HG02973 (cell line): ENCODE results near the gene ITPA.
"Not testable (repeated sequence)": the region's sequence is repeated elsewhere in the genome, so short reads cannot be mapped to it uniquely, and the experiment has no call there.

Experiments
- ATAC-seq: cut with Tn5 transposase; IDR thresholded peaks from one replicate; pipeline ENCODE4 v1.9.1; 2021; ENCODE audit warnings: moderate library complexity; ENCODE audit not compliant: unreplicated experiment

ITPA gene

DNA sequence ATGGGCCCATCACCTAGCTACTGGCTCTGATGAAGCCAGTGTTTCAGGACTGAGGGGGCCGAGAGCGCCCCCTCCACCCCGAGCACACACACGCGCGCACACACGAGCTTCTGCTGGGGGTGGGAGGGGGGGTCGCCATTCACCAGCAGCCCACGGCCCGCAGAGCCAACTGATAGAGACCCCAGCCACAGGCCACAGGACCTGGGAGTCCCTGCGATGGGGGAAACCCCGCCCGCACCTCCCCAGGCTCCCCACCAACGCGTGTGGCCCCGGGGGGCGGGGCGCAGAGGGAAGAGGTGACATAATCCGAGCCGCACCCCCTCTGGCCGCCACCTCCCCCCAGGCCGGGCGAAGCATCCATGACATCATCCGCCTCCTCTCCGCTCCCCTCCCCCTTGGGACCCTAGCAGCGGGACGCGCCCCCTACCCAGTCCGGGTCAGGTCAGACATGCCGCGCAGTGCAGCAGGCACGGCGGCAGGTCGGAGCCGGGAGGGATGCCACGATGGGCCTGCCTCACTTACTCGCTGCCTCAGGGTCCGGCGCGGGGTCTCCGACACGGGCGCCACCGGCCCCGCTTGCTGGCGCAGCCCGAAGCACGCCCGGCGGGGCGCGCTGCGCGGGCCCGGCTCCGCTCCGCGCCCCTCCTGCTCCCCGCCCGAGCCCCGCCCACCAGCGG, 36.2 kb upstream of the ITPA start, which contains the start of gene LZTS3:
TSS of gene LZTS3 (minus strand) at position 617 of the 677 bp plus-strand sequence. CDS start 6,386 bp downstream, outside the sequence.
- peak; percentile 76 for ATAC-seq

DNA sequence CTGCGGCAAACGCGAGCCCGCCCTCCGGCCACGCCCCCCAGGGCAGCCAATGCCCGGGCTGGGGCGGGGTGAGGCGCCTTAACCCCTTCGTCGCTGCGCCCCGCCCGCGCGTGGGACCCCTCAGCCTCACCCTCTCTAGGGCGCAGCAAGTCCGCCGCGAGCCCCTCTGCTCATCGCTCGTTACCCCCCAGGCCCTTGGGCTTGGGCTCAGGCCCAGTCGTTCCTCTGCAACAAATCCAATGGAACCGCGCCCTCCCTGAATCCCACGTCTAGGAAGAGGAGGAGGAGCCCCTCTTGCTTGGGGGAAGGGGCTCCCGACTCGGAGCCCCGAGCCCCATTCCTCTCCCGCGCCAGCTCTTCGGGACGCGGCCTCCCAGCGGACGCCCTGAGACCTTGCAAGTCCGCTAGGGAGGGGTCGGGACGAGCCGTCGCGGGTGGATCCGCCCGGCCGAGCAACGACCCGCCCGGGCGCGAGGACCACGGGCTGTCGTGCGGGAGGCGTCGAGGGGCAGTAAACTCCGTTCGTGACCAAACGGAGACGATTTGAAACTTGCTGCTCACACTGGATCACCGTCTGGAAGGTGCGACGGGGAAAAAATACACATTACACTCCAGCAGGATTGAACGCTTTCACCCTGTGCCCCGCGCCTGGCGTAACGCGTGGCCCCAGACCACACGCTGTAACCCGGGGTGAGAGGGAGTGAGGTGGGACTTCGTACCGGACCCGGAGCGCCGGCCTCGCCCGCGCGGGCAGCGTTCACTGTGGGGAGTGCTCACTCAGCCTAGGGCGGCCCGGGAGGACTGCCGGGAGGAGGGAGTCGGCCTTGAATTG, 35.5 kb upstream of the ITPA start:
- peak; percentile 31 for ATAC-seq

DNA sequence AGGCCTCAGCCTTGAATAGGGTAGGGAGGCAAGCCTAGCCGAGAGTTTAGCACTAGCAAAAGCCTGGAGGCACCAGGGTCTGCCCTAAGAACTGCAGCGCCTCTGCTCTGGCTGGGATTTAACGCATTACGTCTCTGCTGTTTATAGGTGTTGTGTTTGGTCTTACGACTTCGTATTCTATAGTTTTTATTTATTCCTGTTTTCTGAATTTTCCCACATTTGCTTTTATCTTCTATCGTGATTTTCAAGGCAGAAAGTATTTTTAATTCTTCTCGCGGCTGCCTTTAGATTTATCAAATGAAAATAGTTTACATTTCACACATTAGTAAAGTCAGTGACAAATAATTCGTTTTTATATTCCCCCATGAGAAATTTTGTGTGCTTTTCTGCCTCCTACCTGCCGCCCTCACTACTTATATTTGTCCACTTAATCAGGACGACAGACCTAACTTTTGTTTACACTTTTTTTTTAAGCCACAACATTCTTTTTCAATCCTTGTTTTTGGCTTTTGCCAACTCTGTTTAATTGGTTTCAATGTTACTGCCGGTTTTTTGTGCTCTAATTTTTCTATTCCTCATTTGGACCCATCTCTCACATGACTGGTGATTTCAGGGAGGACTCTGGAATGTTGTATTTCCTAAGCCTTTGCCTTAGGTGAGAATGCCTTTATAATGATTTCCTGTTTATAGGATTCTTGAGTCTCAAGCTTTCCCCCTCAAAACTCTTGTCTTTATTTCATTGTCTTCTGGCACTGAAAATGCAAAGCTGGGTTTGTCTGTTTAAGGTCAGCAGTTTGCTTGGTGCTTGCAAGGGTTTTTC, 34.6 kb upstream of the ITPA start:
- ATAC-seq: no peak

DNA sequence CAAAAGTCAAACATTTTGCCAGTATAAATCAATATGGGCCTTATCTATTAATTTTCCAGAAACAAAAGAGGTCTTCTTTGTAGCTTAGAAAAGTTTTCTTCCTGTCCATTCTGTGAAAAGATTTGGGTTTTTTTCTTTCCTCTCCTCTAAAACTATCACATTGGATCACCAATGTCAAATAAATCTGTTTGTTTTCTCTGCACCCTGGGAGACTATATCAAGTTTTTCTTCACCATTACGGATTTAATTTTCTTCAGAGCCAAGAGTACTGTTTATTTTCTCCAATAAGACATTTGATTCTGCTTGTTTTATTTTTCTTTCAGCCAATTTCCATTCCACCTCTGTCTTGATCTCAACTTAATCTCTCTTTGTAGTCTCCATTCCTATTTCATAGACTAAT, 34.0 kb upstream of the ITPA start:
- no peak for ATAC-seq

DNA sequence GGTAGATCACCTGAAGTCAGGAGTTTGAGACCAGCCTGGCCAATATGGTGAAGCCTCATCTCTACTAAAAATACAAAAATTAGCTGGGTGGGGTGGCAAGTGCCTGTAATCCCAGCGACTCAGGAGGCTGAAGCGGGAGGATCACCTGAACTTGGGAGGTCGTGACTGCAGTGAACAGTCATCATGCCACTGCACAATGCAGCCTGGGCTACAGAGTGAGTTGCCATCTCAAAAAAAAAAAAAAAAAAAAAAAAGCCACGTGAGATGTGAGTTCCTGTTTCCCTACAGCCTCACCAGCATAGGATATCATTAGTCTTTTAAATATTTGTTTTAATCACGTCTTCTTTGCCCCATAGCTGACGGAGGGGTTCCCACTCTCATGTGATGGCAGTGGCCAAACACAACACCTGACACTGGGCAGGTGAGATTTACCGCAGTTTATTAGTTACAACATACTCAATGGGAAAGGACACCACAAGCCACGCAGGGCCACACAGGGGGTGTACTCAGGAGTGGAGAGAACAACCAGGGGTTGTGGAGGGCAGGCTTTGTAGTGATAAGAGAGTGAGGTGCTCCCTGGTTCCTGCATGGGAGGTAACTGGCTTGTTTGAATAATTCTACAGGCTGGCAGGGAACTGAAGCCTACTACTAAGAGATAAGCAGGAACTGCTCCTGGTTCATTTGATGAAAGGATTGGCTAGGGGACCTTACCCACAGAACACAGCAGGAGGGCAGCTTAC, 31.4 kb upstream of the ITPA start:
- ATAC-seq: no peak

DNA sequence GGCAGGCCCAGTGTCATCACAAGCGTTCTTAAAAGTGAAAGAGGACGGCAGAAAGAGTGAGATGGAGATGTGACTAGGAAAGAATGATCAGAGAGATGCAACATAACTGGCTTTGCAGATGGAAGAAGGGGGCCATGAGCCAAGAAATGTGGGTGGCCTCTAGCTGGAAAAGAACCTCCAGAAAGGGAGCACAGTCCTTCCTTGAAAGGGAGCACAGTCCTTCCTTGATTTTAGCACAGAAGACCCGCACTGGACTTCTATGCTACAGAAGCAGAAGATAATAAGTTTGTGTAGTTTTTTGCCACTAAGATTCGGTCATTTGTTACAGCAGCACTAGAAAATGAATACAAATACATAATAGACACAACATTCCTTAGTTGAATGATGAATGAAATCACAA, 29.0 kb upstream of the ITPA start:
- ATAC-seq: no peak

DNA sequence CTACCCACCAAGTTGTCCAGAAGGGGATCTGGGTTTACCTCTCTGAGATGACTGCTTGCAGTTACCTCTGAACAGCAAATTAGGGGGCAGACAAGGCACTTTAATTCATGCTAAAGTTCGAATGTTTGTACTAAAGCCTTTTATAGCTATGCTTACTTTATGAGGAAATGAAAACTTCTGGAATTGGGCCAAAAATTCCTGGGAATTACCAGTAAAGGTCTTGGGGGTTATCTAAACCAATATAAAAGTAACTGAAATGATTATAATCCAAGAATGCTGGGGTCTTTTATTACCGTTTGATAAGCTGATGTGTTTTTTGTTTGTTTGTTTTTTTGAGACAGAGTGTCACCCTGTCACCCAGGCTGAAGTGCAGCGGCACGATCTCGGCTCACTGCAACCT, 28.0 kb upstream of the ITPA start:
- ATAC-seq: no peak

DNA sequence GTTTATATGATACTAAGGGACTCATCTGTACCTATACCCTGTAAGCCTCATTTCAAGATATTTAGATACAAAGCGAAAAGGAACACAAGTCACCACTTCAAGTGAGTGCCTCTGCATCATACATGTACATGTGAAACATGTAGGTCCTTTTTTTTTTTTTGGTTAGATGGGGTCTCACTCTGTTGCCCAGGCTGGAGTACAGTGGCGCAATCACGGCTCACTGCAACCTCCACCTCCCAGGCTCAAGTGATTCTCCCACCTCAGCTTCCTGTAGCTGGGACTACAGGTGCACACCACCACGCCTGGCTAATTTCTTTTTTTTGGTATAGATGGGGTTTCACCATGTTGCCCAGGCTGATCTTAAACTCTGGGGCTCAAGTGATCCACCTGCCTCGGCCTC, 26.9 kb upstream of the ITPA start:
- ATAC-seq: not testable (repeated sequence)

DNA sequence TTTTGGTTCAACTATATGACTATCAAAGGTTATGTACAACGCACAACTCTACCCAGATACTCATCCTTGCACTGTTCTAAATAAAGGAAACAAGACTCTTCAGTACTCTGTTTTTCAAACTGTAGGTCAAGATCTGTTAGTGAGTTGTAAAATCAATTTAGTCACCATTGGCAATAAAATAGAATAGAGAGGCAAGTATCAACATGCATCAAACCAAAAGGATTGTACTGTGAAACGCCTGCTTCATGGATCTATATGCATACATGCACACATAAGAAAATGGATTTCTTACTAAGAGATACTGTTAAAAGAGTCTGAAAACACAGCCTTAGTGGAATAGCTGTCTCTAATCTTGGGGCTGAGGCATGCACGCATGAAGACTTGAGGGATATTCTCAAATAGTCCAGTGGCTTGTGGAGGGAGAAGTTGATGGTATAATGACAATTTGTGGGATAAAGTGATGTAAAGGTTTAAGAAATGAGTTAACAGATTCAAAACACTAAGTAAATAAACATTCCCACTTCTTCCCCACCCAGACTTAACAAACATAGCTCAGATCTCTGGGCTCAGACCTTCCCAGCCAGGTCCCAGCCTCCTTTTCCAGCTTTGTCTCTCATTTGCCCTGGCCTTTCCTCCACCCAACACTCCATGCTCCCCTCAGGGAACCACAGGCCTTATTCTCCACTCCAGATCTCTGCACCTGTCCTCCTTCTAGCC, 25.2 kb upstream of the ITPA start:
- ATAC-seq: no peak

DNA sequence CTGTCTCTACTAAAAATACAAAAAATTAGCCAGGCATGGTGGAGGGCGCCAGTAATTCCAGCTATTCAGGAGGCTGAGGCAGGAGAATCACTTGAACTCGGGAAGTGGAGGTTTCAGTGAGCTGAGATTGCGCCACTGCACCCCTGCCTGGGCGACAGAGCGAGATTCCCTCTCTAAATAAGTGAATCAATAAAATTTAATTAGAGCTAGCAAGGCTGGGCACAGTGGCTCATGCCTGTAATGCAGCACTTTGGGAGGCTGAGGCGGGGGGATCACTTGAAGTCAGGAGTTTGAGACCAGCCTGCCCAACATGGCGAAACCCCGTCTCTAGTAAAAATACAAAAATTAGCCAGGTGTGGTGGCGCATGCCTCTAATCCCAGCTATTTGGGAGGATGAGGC, 21.4 kb upstream of the ITPA start:
- not testable (repeated sequence) for ATAC-seq

DNA sequence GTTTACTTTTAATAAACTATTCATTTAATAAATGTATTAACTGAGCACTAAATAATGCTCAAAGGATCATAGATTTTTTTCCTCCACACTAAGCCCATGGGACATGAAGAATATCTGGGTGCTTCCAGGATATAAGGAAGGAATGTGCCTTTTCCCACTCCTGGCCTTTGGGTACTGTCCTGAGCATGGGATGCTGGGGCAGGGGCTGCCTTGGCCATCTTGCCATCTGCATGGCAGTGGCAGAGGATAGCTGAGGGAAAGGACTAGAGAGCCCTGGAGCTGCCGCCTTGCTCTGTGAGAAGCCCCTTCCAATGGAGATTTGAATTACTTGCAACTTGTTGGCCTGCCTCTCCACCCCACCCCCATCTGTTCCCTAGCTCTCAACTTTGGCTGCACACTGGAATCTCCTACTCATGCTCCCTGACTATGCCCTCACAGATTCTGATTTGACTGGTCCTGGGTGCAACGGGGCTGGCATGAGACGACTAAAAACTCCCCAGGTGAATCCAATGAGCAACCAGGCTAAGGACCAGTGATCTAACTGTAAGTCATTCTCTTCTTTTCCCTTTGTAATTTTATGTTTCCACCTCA, 20.4 kb upstream of the ITPA start:
- ATAC-seq: no peak

DNA sequence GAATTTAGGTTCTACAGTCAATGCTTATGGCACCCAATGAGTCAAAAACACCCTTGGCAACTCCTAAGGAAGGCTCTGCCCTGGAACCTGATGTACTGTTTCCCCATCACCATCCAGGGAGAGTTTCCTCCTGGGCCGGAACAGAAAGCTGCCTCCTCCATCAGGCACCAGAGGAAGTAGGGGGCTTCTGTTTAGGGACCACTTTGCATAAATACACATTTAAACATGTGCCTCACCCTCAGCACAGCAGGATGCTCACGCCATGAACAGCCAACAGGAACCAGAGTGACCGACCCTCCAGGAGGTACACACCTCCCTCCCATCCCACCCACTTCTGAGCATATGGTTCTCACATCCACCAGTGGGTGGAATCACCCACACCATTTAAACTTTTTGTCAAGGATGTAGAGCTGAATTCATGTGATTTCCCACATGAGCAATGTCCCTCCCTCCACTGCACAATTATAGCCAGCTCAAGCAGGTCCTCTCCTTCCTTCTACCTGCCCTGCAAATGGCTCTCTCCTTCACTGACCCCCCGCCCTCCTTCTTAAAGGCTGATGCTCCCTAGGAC, 19.7 kb upstream of the ITPA start:
- ATAC-seq: no peak

DNA sequence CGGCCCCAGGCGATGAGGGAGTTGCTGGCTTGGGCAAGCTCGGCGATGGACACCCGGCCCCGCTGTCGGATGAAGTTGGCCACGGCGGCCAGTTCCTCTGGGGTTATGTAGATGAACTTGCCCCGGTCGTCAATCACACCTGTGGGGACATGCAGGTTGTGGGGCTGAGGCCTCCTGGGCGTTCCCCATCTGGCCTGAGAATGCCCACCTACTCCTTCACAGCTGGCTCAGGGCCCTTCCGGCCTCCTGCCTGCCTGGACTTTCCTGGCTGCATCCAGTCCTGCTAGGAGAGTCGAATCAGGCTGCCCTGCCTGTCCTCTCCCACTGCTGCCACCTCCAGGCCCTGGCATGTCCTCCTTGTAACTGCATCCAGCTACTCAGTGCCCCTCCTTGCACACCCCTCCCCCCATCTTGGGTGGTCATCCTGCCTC, 18.6 kb upstream of the ITPA start:
- ATAC-seq: no peak

DNA sequence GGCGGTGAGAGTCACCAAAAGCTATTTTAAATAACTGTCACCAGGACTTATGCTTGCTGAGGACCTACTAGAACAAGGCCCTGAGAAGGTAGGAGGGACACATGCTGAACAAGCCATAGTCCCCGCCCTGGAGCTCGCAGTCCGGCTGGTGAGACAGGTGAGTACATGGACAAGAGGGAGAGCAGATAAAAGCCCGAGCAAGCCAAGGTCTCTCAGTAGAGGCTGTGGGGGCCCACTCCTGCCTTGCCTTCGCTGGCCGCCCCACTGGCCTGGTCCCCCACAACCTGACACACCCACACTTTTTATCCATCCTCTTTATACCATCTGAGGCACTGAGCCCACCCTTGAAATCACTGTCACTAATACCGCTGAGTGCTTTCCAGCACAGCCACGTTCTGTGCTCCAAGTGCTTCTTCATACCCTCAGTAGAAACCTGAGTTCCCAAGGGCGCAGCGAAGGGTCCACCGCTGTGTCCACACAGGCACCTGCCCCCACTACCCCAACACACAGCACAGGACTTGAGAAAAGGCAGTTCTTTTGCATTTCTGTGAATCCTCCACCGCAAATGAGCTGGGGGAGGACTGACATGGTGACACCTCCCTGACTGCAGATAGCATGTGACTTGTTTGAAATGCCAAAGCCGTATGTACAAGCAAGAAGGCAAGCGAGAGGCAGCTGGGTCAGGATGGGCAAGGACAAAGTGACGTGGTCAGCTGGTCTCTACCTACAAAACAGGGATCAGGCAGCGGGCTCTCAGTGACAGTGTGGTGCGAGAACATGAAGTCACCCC, 16.9 kb upstream of the ITPA start:
- ATAC-seq: no peak

DNA sequence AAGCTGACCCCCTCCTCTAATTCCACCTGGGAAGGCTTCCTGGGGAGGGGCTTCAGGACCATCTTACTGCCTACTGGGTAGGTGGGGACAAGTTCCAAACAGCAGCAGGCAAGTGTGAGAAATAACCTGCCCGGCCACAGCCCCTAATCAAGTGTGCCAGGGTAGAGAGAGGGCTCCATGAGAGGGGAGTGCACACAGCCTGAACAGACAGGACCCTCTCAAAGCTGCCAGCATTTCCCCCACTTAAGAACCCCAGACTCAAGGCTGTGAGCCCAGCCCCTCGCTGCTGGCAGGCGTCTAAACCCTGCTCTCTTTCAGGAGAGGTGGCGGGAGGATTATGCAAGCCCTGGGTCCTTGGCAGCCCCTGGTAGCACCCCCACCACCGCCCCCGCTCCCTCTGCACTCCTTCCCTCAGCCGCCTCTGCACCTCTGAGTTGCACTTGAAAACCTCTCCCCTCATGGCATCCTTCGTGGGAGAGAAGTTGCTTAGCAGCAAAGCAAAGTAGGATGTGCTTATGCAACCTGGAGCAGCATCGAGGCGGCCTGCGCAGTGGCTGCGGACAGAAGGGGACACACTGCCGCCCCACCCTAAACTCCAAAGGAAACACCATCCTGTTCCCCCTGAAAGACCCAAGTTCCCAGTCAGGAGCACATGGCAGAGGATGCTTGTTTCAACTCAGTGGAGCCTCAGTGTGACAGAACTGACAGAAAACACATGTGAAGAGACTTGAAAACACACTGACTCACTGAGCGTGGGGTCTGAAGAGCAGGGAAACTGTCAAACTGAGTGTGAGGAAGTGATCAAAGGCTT, 15.3 kb upstream of the ITPA start:
- ATAC-seq: no peak

DNA sequence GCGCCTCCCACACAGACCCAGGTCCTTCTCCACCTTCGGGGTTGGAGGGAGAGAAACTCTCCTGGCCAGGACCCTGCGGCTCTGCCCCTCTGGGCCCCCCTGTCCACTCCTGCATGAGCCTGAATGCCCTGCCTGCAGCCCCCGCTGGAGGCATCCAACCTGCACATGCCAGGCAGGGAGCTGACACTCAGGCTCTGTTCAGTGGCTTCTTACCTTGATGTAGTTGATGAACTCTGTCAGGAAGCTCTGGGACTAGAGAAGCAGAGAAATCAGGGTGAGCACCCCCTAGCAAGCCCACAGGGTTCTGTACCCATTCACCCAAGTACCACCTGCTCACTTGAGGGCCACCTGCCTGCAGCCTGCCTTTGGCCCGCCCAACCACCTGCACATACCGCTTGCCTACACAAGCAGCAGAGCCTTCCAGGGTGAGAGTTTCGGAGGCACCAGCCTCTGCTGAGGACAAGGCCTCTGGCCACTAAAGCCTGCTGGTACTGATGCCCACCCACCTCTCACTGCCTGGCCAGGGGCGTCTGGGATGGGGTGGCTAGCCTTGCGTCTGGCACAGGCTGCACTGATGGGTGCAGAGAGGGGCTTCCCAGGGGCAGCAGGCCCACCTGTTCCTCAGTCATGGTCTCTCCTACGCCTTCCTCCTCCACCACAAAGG, 14.5 kb upstream of the ITPA start:
- ATAC-seq: no peak

DNA sequence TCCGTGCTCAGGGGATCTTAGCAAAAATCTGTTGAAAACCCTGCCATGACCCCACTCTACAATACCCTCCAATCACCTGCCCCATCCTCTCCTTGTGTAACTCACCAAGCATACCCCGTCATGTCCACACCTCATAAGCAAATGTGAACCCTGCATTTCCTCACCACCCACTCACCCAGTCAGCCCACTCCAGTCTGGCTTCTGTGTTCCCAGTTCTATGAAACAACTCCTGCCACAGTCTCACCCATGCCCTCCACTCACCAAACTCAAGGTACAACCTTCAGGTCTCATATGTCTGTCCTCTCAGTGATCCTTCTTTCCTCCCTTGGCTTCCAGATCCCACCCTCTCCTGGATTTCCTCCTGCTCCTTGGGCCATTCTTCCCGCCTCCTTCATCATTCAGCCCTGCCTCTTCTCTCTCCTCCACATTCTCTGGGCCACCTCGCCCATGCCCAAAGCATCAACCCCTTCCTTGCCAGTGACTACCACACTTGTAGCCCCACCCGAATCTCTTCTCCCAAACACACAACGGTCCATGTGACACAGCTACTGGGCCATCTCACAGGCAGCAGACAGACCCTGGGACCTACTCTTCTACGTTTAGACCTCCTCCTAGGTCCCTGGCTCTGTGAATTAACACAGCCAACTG, 13.6 kb upstream of the ITPA start:
- ATAC-seq: no peak
